ENCODE data around the gene MRPS34. TPM values are rescaled to one million over a fixed set of nuclear protein-coding genes. Genes with fewer than 3 reads are reported as not detected.

The MRPS34 gene
- total RNA-seq, 4 donors from 2014 or later = 34.1 to 62.4 (median 57.2) TPM

GRCh38 chr16:1784977-1785845, 12.3 kb upstream of the MRPS34 start:
- TF ChIP-seq CTCF (IDR thresholded peaks at IDR 0.05; ENCODE audit: low read depth) = no peak

GRCh38 chr16:1782408-1783264, 9.7 kb upstream of the MRPS34 start, which contains the start of the genes NUBP2 and SPSB3:
Gene NUBP2, plus strand, starts transcription at chr16:1782960. Its CDS starts 61 bp downstream, at chr16:1783021.
Gene SPSB3, minus strand, starts transcription at chr16:1782571. Its CDS starts 1,088 bp downstream, at chr16:1781483.
- no peak for TF ChIP-seq CTCF (IDR thresholded peaks at IDR 0.05; ENCODE audit: low read depth)

DNA sequence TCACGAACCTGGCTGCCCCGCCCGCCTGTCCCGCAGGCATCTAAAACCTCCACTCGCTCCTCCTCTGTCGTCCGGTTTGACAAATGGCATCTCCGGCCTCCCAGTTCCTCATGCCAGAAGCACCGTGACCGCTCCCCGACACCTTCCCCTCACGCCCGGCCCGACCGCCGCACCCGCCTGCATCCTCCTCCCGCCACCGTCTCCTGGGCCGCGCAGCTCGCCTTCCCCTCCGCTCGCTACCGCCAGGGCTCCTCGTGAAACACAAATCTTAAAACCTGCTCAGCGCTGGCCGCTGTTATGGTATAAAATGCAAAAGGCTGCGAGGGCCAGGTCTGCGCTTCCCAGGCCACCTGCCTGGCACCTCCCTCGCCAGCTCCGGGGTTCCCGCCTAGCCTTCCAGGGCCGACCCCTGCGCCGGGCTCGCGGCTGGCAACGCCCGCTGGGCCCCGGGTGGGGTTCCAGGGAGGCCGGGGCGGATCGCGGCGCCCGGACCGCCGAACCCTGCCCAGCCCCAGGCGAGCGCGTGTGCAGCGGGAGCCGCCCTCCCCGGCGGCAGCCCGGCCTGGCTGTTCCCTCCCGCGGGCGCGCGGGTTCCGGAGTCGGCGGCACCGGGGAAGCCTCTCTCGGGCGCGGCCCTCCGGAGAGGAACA, 8.9 kb upstream of the MRPS34 start:
- TF ChIP-seq CTCF (IDR thresholded peaks at IDR 0.05; ENCODE audit: low read depth) = no peak

GRCh38 chr16:1781254-1781653, 8.3 kb upstream of the MRPS34 start:
- no peak for TF ChIP-seq CTCF (IDR thresholded peaks at IDR 0.05; ENCODE audit: low read depth)

DNA sequence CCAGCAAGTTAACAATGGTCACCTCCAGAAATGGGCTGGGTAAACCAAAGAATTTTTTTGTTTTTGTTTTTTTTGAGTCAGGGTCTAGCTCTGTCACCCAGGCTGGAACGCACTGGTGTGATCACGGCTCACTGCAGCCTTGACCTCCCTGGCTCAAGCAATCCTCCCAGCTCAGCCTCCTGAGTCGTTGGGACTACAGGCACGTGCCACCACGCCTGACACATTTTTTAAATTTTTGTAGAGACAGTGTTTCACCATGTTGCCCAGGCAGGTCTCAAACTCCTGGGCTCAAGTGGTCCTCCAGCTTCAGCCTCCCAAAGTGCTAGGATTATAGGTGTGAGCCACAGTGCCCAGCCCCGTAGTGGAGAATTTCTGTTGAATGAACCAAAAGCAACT, 7.7 kb upstream of the MRPS34 start:
- no peak for TF ChIP-seq CTCF (IDR thresholded peaks at IDR 0.05; ENCODE audit: low read depth)

DNA sequence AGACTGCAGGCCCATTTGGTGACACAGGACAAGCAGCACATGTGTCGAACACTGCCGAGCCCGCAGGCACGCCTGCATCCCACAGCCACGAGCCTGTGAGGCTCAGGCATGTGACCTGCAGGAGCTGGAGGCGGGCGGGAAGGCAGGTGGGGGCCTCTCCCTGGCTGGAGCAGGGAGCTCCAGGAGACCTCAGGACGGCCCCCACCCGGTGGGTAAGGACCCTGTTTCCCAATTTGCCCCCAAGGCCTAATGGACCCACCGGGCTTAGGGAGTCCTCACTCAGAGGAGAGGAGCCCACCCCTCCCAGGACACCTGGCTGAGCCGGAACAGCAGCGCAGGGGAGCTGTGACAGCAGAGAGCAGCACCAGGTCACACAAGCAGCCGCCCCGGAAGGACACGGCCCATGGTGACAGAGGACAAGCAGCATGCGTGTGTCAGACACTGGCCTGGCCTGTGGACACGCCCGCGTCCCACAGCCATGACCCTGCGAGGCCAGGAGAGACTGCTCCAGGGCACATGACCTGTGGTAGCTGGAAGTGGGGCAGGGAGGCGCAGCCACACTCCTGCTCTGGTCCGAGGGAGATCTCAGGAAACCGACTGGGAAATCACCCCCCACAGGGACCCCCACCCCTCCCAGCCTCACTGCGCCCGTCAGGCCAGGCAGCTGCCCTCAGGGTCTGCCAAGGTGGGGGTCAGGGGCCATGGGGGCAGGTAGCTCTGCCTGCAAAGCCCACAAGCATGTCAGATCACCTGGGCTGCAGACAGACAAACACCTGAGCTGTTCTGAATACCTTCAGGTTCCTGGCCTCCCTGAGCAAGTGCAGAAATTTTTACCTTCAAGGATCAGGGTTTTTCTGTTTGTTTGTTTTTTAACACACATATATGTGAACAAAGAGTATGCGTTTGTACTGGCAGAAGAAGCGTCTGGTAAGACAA, 7.1 kb upstream of the MRPS34 start:
- no peak for TF ChIP-seq CTCF (IDR thresholded peaks at IDR 0.05; ENCODE audit: low read depth)

Data from subcutaneous adipose tissue (tissue), 4 donors.